NCI-H146 (cell line): ENCODE measurements around the gene SSH3.

Experiments
- DNase-seq: peaks from one replicate; lab custom pipeline; 2025; lab: John Stamatoyannopoulos, UW

SSH3 gene

GRCh38 chr11:67349036-67349435 lies 45.7 kb downstream of the SSH3 start:
- DNase-seq: no peak

DNA sequence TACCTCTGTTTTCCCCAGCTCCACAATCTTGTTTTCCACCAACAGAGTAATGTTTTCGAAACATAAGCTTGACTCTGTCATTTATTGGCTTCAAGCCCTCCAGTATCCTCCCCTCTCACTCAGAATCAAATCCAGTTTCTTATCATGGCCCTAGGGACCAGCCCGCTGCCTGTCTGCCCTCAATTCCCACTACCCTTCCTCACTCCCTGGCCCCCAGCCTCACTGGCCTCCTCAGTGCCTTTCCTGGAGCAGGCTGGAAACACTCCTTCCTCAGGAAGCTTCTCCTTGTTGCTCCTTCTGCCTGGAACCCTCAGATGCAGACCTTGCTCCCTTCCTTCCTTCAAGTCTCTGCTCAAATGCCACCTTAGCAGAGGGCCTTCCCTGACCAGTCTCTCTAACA lies 46.1 kb downstream of the SSH3 start:
- no peak for DNase-seq

DNA sequence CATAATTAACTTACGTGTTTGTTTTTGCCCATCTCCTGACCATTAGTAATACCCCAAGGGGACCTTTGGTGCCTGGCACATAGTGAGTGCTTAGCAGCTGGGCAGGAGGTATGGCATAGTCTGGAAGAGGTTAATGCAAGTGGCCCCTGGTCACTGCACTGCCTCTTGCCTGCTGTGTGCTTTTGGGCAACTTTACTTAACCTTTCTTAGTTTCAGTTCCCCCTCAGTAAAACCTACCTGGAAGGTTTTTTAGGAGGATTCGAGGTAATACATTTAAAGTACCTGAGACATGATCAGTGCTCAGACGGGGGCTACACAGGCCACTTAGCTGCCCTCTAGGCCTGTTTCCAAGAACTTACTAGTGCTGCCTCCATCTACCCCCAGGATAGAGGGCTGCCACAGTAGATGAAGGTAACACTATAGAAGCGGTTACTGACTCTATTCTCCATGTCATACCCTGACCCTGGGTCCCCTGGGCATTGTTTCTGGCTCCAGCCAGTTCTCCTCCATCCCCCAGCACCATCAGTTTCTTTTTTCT lies 46.7 kb downstream of the SSH3 start:
- no peak for DNase-seq

GRCh38 chr11:67351275-67352005 lies 48.1 kb downstream of the SSH3 start:
- DNase-seq: peak; percentile 74

DNA sequence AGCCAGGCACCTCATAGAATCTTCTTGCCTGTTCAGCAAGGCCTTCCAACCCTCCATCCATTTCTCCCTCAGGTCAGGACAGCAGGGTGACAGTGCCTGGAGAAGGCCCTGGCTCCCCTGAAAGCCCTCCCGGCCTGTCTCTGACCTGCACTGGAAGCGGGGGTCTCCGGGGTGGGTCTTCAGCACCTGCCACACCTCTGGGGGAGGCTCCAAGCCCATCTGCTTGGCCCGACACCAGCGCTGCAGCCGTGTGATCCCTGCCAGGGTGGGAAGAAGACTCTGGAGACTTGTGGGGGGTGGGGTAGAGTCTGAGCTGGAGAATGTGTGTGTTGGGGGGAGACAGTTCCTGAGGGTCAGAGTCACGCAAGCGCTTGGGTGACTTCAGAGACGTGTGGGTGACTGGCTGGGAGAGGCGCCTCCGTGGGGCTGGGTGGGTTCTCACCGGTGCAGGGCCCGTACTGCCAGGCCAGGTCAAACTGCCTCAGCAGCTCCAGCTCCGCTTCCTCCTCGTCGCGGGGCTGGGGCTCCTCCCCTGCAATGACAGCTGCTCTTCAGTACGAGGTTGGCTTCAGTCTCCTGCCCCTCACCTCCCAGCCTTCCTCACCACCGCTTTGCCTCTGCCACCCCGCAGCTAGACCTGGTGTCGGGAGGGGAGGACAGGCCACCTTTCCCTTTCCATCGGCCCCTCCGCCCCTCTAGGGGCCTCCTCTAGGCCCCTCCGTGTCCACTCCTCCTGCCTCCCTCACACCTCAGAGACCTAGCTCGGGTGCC lies 49.4 kb downstream of the SSH3 start:
- DNase-seq: peak; percentile 85

DNA sequence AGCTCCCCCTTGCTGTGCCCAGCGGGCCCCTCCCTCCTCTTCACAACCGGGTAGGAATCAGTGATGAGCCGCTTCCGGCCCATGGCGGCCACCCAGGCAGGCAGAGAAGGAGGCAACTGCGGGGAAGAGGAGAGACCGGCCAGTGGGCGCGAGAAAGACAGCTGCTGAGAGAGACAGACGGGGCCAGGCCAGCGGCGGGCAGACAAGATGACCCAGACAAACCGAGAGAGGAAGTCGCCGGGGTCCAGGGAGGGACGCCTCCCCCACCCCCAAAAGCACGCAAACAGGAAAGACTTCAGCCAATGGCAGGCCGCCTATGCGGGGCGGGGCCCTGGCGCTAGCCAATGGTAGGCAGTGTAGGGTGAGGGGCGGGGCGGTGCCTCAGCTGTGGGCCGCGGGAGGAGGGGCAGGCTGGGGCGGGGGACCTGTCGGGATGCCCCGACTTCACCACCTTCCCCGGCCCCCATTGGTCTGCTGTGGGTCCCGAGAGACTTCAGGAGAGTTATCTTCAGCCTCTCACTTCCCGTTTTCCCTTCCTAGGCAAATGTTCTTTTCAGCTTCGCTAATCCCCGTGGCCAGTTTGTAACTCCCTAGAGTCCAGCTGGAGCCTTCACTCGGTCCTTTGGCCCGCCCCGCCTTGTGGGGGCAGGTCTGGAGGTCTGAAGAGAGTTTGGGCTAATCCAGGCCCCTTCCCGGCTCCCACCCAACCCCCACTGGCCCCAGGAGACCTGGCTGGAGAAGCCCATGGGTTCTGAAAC lies 50.2 kb downstream of the SSH3 start, which contains the start of gene POLD4:
TSS of gene POLD4 (minus strand) at position 230 of the 758 bp plus-strand sequence. CDS start at position 83, 147 bp downstream.
- peak; percentile 97 for DNase-seq

DNA sequence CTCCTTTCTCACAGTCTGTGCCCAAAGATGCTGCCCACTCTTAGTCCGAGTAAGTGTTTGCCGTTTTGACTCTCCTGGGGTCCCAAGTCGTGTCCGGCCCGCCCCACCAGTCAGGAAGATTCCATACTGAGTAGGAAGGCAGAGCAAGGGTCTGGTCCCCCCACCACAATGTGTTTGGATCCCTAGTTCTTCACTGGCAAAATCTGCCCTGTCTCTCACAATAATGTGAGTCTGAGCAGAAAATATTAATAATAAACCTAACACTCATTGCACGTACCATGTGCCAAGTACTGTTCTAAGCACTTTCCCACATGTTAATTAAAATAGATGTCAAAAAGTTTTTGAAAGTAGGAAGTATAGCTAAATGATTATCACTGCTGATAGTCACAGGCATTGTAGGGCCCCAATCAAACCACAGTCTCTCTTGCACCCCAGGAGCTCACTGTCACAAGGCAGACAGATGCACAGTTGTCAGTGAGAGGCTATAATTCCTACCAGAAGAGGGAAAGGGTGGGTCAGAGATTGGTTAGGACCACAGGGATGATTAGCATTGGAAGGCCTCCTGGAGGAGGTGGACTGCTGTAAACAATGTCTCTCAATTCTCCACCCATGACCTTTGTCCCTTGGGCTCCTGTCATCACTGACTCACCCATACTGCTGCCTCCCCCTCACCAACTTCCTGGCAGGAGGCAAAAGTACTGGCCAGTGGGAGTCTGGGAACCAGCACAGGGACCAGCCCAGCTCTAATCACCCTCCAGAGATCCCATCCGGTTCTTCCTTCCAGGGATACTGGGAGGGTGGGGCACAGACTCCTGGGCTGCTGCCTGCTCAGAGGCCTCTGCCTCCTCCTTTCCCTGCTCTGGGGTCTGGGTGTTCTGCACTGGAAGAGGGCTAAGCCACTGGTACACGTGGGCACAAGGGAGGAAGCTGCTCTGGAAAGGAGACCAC lies 51.0 kb downstream of the SSH3 start:
- DNase-seq: no peak

DNA sequence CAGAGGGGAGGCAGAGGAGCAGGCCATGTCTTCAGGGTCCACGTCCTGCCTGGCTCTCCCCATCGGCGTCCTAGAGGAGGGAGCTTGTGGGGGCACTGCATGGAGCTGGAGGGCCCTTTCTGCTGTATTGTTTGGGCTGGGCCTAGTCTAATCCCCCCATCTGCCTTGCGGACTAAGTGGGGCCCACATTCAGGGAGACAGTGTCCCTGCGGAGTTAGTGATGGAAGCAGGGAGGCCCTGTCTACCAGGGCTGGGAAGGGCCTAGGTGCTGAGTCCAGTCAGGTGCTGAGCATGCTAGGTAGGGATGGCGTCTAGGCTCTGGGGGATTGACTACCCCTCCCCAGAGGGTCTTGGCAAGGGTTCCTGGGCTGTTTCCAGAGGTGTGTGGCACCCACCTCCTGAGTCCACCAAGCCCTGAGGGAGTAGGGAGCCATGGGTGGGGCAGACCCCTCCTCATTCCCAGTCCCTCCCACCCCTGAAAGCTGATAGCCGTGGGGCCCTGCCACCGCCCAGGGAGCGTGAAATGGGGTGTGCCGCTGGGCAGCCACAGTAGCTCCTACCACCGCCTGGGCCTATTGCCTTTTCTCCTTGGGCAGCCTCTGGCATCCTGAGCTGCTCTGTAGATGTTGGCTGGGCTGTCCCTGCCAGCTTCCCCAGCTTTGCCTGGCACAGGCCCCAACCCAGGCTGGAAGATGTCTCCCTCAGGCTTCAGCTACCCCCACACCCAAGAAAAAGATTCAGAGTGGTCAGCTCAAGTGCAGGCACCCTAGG lies 51.9 kb downstream of the SSH3 start:
- DNase-seq: no peak

- DNase-seq: no peak
Observed at GRCh38 chr11:67355794-67356386, 52.6 kb downstream of the SSH3 start.

- DNase-seq: no peak
Observed at GRCh38 chr11:67356387-67356863, 53.1 kb downstream of the SSH3 start.

DNA sequence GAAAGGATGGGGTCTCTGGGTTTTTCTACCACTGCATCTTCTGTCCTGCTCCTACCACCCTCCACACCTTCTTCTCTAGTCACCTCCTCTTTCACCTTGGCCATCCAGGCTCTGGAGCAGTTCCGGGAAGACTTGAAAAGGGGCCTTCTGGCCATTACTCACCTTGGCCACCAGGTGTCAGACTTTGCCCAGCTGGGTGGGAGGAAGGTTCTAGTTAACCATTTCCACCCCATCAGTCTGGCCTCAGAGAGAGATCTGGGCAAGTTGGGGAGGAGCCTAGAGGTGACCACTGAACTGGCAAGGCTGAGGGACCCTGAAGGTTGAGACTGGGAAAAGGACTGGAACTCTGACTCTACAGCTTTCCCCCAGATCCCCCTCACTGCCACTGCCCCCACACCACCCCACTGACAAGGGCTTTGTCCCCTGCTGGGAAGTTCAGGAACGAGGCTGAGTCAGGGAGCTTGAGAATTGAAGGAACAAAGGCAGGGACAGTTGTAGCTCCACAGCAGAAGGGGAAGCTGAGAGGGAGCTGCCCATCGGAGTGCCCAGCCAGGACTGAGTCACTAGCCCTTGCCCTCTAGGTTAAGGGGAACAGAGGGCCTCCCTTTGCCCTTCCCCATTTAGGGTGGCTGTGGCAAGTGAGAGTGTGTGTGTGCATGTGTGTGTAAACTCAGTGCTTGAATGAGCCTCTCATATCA lies 53.7 kb downstream of the SSH3 start:
- peak; percentile 76 for DNase-seq

GRCh38 chr11:67357831-67358670 lies 54.7 kb downstream of the SSH3 start:
- no peak for DNase-seq
